Choroid plexus epithelial cell (primary cell): ENCODE data around the gene KCNC3.
A peak's percentile ranks its signal among the peaks of the same experiment; 100 is the strongest.

Source experiments
- DNase-seq: peaks from one replicate; pipeline ENCODE4 v3.0.0-alpha.2; 2010; ENCODE audit warnings: low read depth
- H3K4me3 ChIP-seq: 2 replicates; pipeline ENCODE4 v1.5.1; 2011; ENCODE audit warnings: low read depth, mild to moderate bottlenecking, control low read depth, low read length, moderate library complexity
- CTCF ChIP-seq: conservative IDR thresholded peaks from 2 replicates; pipeline ENCODE4 v1.5.1; 2011; ENCODE audit warnings: low read depth, mild to moderate bottlenecking, control low read depth, inconsistent platforms, low read length, moderate library complexity

KCNC3 gene

DNA sequence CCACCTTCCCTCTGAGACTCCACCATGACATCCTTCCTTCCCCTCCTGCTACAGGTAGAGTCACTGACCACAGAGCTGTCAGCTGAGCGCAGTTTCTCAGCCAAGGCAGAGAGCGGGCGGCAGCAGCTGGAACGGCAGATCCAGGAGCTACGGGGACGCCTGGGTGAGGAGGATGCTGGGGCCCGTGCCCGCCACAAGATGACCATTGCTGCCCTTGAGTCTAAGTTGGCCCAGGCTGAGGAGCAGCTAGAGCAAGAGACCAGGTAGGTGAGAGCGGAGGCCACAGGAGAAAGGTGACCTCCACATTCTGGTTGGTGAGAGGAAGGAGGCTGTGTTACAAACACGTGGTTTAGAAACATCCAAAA, 27.6 kb downstream of the KCNC3 start:
- TF ChIP-seq CTCF: no peak
- no peak for DNase-seq
- H3K4me3 ChIP-seq: no peak overlapping the region

DNA sequence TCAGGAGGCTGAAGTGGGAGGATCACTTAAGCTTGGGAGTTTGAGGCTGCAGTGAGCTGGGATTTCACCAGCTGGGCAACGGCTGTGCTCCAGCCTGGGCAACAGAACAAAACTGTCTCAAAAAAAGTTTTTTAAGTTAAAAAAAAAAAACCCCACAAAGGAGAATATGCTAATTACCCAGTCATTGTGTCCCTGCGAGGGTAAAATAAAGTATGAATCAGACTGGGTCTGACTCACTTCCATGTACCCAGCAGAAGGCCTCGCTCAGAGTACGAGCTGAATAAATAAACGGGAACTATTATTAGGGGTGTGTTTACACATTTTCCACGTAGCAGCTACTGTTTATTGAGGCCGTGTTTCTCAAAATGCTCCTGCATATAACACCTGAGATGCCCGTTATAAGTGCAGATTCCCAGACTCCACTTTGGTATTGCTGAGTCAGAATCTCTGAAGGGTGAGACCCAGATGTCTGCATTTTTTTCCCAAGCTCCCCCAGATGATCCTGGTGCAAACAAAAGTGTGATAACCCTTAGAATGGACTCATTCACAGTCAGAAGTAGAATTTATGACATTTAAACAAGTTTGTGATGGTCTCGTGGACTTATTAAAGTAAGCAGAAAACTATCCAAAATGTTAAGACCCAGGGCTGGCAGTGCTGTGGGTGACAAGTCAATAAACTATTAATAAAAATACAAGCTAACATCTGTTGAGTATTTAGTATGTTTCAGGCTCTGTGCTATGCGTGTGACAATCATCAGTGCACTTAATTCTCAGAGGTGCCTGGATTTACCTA, 28.2 kb downstream of the KCNC3 start:
- DNase-seq: peak; percentile 70
- TF ChIP-seq CTCF: no peak
- H3K4me3 ChIP-seq: no peak overlapping the region

GRCh38 chr19:50300051-50300450, 29.1 kb downstream of the KCNC3 start:
- DNase-seq: peak; percentile 11
- no peak for TF ChIP-seq CTCF
- H3K4me3 ChIP-seq: no peak overlapping the region

- no peak overlapping the region for H3K4me3 ChIP-seq
- TF ChIP-seq CTCF: no peak
- DNase-seq: no peak
These were observed 35.7 kb downstream of the KCNC3 start for GRCh38 chr19:50293263-50294004.

DNA sequence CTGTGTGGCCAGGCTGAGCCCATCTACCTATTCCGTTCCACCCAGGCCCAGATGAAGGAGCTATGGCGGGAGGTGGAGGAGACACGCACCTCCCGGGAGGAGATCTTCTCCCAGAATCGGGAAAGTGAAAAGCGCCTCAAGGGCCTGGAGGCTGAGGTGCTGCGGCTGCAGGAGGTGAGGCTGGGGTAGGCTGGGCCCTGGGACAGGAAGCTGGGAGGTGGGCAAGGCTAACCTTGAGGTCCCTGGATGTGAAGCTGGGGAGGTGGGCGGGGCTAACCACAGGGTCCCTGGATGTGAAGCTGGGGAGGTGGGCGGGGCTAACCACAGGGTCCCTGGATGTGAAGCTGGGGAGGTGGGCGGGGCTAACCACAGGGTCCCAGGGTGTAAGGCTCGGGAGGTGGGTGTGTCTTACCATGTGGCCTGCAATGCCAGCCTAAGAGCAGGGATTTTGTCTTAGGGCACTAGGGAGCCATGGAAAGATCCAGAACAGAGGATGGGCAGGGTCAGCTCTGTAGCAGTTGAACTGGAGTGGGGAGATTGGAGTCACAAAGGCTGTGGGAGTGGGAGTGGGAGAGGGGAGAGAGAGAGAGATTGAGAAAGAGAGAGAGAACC, 36.9 kb downstream of the KCNC3 start:
- H3K4me3 ChIP-seq: no peak overlapping the region
- no peak for TF ChIP-seq CTCF
- no peak for DNase-seq

- no peak for DNase-seq
- H3K4me3 ChIP-seq: no peak overlapping the region
- no peak for TF ChIP-seq CTCF
These were observed 38.4 kb downstream of the KCNC3 start for GRCh38 chr19:50290775-50291174.
